Keratinocyte (primary cell): ENCODE data around the gene USP13.

ENCODE experiments used
- CTCF ChIP-seq, 3 experiments: IDR thresholded peaks in 1 of 3; conservative IDR thresholded peaks in 1 of 3; optimal IDR thresholded peaks in 1 of 3; 2 replicates in 2 of 3; 3 replicates in 1 of 3; pipeline versions ENCODE3 to v1.5.1; 2011; ENCODE audit warnings: low read length in 3 of 3, mild to moderate bottlenecking in 3 of 3, moderate library complexity in 2 of 3, control low read depth in 1 of 3, inconsistent platforms in 1 of 3; ENCODE audit not compliant: insufficient read depth in 2 of 3; ENCODE audit errors: extremely low read depth in 1 of 3
- EZH2 ChIP-seq: IDR thresholded peaks from one replicate; pipeline ENCODE4 v1.6.1; 2012; ENCODE audit warnings: inconsistent platforms, mild to moderate bottlenecking, low read length, moderate library complexity

DNA sequence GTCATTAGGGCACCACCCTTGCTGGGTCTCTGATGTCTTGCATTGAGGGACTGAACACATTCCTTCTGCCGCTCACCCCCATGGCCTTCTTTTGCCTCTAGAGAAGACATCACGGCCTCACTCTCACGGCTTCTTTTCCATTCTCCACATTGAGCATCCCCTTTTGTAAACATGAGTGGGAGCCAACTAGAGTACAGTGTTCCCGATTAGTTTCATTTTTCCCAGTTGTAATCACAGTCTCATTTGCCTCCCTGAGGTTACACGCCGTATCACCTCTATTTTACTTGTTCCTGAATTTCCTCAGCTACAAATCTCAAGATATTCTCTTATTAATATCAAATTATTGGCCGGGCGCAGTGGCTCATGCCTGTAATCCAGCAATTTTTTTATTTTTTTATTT is 17.5 kb downstream of the USP13 start:
- TF ChIP-seq CTCF (optimal IDR thresholded peaks at IDR 0.05 in 1 of 3, IDR thresholded peaks at IDR 0.05 in 1 of 3, conservative IDR thresholded peaks at IDR 0.05 in 1 of 3; ENCODE audit: extremely low read depth in 1 of 3, insufficient read depth in 2 of 3, low read length in 3 of 3) (no peak), EZH2 (no peak)
